Prostate gland (tissue), 2 donors: ENCODE measurements around the gene TNNI2. TPM values are rescaled to one million over a fixed set of nuclear protein-coding genes. Genes with fewer than 3 reads are reported as not detected.
A peak's percentile ranks its signal among the peaks of the same experiment; 100 is the strongest.

Source experiments
- DNase-seq: peaks from one replicate; pipeline ENCODE4 v3.0.0-alpha.2; 2019; ENCODE audit warnings: low spot score
- H3K27ac ChIP-seq, 2 donors: fragments of 200-600 bp; sonication (generic); 2 replicates each; pipeline ENCODE4 v1.5.1; 2017 to 2019
- H3K27me3 ChIP-seq: fragments of 200-600 bp; sonication (generic); replicated peaks from 2 replicates; pipeline ENCODE4 v1.5.1; 2019; ENCODE audit not compliant: insufficient read depth
- H3K36me3 ChIP-seq, 2 donors: fragments of 200-600 bp; sonication (generic); 1 replicate in 1 of 2; 2 replicates in 1 of 2; pipeline versions ENCODE4 v1.5.1 to v1.8.1; 2017 to 2019
- H3K4me1 ChIP-seq: fragments of 200-600 bp; sonication (generic); replicated peaks from 2 replicates; pipeline ENCODE4 v1.5.1; 2019
- H3K4me3 ChIP-seq, 2 donors: fragments of 200-600 bp; sonication (generic); 2 replicates each; pipeline ENCODE4 v1.5.1; 2017 to 2019
- H3K9me3 ChIP-seq: fragments of 200-600 bp; sonication (generic); 2 replicates; pipeline ENCODE4 v1.5.1; 2017
- POLR2A ChIP-seq: fragments of 450-650 bp; IDR thresholded peaks from one replicate; pipeline ENCODE4 v1.6.1; 2016; ENCODE audit warnings: antibody characterized with exemption, mild to moderate bottlenecking
- POLR2AphosphoS5 ChIP-seq: sonication (generic); formaldehyde crosslinking; IDR thresholded peaks from one replicate; pipeline ENCODE4 v1.6.1; 2017; ENCODE audit warnings: antibody characterized with exemption
- WGBS: methylation state at CpG from one replicate; pipeline ENCODE4 v1.1.5; 2018; 5-methylcytosine and 5-hydroxymethylcytosine counted together
- intact Hi-C: fragments of 100-400 bp; cut with DNase I; formaldehyde crosslinking; loops from one replicate; pipeline ENCODE4 v1.14.2; 2022
- total RNA-seq, 2 donors: library from RNA; depleted of rRNA; stranded (reverse); fragments of >200 nt; gene quantifications; one replicate each; pipeline ENCODE4 v1.1.0, GENCODE V29; 2016
- TF ChIP-seq, protein P1 (sequence below), 4 experiments: fragments of 200-600 bp in 2 of 4; fragments of 450-650 bp in 2 of 4; sonication (generic) in 2 of 4; IDR thresholded peaks; 1 replicate in 3 of 4; 2 replicates in 1 of 4; pipeline ENCODE4 v1.5.1; 2016 to 2019; ENCODE audit warnings: antibody characterized with exemption in 4 of 4, mild to moderate bottlenecking in 2 of 4, moderate library complexity in 2 of 4

Gene TNNI2
- total RNA-seq, 2 donors from 2014 or later = 5.5 TPM; not detected in 1

DNA sequence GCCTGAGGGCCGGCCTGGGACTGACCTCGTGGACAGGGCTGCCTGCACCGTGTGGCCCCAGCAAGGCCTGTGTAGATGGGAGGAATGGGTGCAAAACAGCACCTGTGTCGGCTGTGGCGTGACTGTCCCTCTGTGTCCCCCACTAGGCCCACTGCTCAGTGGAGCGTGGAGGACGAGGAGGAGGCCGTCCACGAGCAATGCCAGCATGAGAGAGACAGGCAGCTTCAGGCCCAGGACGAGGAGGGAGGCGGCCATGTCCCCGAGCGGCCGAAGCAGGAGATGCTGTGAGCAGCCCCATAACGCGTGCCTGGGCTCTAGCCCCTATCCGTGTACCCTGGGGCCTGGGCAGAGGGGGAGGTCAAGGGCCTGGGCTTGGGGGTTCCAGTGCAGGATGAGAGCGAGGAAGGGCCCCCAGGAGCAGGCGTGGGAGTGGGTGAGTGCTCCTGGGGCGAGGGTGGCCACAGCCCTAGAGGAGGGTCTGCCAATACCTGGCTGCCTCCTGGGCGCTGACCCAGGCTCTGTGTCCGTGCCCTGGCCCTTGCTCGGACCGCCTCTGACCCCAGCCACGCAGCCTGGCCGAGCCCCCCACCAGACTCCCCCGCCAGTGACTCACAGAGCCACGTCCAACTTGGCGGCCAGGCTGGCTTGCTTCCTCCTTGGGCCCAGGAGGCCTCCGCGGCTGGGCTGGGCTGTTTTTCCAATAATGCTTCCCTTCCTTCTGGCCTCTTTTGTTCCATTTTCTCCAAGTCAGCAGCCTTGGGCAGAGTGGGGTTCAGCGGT is 41.4 kb downstream of the TNNI2 start:
- H3K4me1 ChIP-seq = no peaks in the 10 kb centered on the region
- no peaks in the 10 kb centered on the region for H3K27me3 ChIP-seq
- 80% methylated on average over 32 of the region's 32 CpGs for WGBS
- TF ChIP-seq POLR2A (no peak), POLR2AphosphoS5 (no peak)
- TF ChIP-seq, protein P1, sequence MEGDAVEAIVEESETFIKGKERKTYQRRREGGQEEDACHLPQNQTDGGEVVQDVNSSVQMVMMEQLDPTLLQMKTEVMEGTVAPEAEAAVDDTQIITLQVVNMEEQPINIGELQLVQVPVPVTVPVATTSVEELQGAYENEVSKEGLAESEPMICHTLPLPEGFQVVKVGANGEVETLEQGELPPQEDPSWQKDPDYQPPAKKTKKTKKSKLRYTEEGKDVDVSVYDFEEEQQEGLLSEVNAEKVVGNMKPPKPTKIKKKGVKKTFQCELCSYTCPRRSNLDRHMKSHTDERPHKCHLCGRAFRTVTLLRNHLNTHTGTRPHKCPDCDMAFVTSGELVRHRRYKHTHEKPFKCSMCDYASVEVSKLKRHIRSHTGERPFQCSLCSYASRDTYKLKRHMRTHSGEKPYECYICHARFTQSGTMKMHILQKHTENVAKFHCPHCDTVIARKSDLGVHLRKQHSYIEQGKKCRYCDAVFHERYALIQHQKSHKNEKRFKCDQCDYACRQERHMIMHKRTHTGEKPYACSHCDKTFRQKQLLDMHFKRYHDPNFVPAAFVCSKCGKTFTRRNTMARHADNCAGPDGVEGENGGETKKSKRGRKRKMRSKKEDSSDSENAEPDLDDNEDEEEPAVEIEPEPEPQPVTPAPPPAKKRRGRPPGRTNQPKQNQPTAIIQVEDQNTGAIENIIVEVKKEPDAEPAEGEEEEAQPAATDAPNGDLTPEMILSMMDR (IDR thresholded peaks at IDR 0.05) = no peak
- H3K27ac ChIP-seq = no peak overlapping the region
- intact Hi-C loops = loop anchor here (5.0 kb wide), 3 partner anchors 37 to 272 kb away; partner anchors contain the start of genes TNNI2 and TNNT3
- no peak overlapping the region for H3K4me3 ChIP-seq
- no peak for DNase-seq
- H3K36me3 ChIP-seq = no peaks in the 10 kb centered on the region
- no peaks in the 10 kb centered on the region for H3K9me3 ChIP-seq

DNA sequence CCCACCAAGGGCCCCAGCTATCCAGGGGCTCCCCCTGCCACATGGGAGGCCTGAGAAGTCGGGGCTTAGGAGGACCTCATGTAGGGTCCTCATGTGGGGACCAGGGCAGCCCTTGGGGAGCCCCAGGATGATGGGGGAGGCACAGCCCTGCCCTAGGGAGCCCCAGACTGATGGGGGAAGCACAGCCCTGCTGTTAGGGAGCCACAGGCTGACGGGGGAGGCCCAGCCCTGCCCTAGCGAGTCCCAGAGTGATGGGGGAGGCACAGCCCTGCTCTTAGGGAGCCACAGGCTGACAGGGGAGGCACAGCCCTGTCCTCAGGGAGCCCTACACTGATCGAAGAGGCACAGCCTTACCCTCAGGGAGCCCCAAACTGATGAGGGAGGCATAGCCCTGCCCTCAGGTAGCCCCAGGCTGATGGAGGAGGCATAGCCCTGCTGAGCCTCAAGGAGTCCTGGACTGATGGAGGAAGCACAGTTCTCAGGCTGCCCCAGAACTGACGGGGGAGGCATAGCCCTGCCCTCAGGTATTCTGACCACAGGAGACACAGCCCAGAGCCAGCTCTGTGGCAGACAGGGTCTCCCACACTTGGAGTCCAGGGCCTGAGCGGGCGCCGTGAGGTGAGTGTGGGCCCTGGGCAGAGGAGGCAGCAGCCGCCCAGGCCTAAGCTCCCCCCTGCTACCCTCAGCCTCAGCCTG is 42.1 kb downstream of the TNNI2 start:
- Histone ChIP-seq H3K27ac (no peak overlapping the region), H3K9me3 (no peaks in the 10 kb centered on the region), H3K27me3 (no peaks in the 10 kb centered on the region), H3K36me3 (no peaks in the 10 kb centered on the region), H3K4me1 (no peaks in the 10 kb centered on the region), H3K4me3 (no peak overlapping the region)
- 89% methylated on average over 9 of the region's 9 CpGs for WGBS
- no peak for TF ChIP-seq POLR2AphosphoS5
- no peak for TF ChIP-seq POLR2A
- TF ChIP-seq, protein P1 (IDR thresholded peaks at IDR 0.05) = no peak
- DNase-seq = no peak
- intact Hi-C loops = loop anchor here (5.0 kb wide), 3 partner anchors 36 to 271 kb away; partner anchors contain the start of genes TNNI2 and TNNT3

DNA sequence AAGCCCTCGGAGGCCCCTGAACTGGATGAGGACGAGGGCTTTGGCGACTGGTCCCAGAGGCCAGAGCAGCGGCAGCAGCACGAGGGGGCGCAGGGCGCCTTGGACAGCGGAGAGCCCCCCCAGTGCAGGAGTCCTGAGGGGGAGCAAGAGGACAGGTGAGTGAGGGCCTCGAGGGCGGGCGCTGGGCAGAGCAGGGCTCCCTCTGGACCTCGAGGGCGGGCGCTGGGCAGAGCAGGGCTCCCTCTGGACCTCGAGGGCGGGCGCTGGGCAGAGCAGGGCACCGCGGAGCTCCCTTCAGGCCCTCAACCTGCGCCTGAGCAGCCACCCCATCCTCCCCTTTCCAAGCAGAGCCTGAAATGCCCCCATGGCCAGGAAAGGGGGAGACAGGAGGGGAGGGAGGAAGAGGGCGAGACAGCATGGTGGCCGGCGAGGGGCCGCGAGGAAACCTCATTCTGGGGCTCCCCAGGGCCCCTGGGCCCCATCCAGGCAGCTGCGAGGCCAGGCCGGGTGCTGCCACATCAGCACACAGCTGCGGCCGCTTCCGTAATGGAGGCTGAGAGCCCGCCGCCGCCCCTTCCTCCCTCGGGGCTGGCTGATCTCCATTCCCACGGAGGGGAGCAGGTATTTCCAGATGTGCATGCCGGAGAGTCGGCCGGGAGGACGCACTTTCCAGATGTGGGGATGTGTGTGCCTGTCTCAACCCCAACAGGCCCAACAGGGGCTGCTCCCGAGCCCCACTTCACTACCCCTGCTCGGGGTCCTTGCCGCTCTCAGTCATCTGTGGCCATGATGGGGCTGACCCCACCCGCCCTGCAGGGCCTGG is 42.9 kb downstream of the TNNI2 start:
- no peak for DNase-seq
- Histone ChIP-seq H3K4me1 (no peaks in the 10 kb centered on the region), H3K9me3 (no peaks in the 10 kb centered on the region), H3K27me3 (no peaks in the 10 kb centered on the region), H3K27ac (no peak overlapping the region), H3K4me3 (no peak overlapping the region), H3K36me3 (no peaks in the 10 kb centered on the region)
- intact Hi-C loops = loop anchor here (5.0 kb wide), 3 partner anchors 36 to 271 kb away; partner anchors contain the start of genes TNNI2 and TNNT3
- TF ChIP-seq, protein P1 (IDR thresholded peaks at IDR 0.05) = no peak
- TF ChIP-seq POLR2A (no peak), POLR2AphosphoS5 (no peak)
- WGBS = 80% methylated on average over 38 of the region's 43 CpGs

DNA sequence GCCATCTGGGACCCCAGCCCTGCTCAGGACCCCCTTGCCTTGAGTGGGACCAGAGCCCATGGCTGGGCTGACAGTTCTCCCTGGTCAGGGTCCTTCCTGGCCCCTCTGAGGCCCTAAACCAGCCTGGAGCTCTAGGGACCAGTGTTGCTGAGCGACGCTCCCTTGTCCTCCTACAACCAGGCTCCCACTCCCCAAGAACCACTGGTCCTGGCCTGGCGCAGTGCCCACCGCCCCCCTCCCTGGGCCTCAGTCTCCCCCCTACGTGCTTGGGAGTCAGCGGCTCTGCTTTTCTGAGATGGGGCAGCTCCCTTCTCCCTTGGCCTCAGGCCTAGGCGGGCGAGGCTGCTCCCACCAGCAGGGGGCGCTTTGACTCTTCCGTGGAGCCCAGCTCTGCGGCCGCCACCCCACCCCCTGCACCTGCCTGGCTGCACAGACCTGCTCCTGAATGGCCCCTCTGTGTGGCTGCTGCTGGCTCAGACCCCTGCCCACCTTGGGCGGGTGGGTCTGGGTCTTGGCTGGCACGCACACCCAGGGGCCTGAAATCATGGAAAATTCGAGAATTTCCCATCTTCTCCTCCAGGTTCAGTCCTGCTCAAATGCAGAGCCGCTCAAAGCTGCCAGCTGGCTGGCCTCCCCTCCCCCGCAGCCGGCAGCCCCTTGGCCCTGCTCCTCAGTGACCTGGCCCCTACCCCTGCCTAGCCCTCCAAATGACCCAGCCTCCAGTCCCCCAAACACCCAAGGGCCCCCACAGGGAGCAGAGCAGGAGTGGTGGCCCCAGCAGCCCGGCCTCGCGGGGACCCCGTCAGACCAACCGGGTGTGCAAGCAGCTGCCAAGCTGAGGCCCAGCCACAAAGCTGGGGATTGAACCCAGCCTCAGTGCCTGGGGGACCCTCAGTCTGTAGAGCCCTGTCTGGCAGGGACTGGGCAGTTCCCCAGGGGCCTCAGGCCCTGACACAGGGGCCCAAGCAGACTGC is 43.8 kb downstream of the TNNI2 start:
- intact Hi-C loops = loop anchor here (5.0 kb wide), 3 partner anchors 35 to 270 kb away; partner anchors contain the start of genes TNNI2 and TNNT3
- 32% methylated on average over 22 of the region's 23 CpGs for WGBS
- Histone ChIP-seq H3K27ac (no peak overlapping the region), H3K4me1 (no peaks in the 10 kb centered on the region), H3K27me3 (no peaks in the 10 kb centered on the region), H3K9me3 (no peaks in the 10 kb centered on the region), H3K4me3 (no peak overlapping the region), H3K36me3 (no peaks in the 10 kb centered on the region)
- TF ChIP-seq POLR2AphosphoS5 (peak; percentile 29), POLR2A (no peak)
- TF ChIP-seq, protein P1 (IDR thresholded peaks at IDR 0.05) = peak; percentile 77 to 92 (median 89)
- DNase-seq = peak; percentile 63
